Measurements from ENCODE around the gene GABARAPL2.
"Not testable (repeated sequence)": the region's sequence is repeated elsewhere in the genome, so short reads cannot be mapped to it uniquely, and the experiment has no call there.

Gene GABARAPL2

GRCh38 chr16:75578725-75579124 is 12.5 kb downstream of the GABARAPL2 start:
- in situ Hi-C loops (cut with HindIII; ENCODE audit: low pct_ligation_motif_present, low pct_unique_long_range_greater_than_20kb, low sequenced_read_pairs): no loop called here
- no peak for DNase-seq

GRCh38 chr16:75579281-75579834 is 13.2 kb downstream of the GABARAPL2 start:
- no peak for DNase-seq
- in situ Hi-C loops (cut with HindIII; ENCODE audit: low pct_ligation_motif_present, low pct_unique_long_range_greater_than_20kb, low sequenced_read_pairs): no loop called here

GRCh38 chr16:75584108-75584507 is 17.9 kb downstream of the GABARAPL2 start:
- no peak for DNase-seq
- in situ Hi-C loops (cut with HindIII; ENCODE audit: low pct_ligation_motif_present, low pct_unique_long_range_greater_than_20kb, low sequenced_read_pairs): no loop called here

- DNase-seq: no peak
- in situ Hi-C loops (cut with HindIII; ENCODE audit: low pct_ligation_motif_present, low pct_unique_long_range_greater_than_20kb, low sequenced_read_pairs): no loop called here
These were observed 22.5 kb downstream of the GABARAPL2 start for GRCh38 chr16:75588716-75589115.

GRCh38 chr16:75589306-75589705 is 23.1 kb downstream of the GABARAPL2 start:
- in situ Hi-C loops (cut with HindIII; ENCODE audit: low pct_ligation_motif_present, low pct_unique_long_range_greater_than_20kb, low sequenced_read_pairs): no loop called here
- DNase-seq: no peak

GRCh38 chr16:75590920-75591843 is 25.0 kb downstream of the GABARAPL2 start:
- in situ Hi-C loops (cut with HindIII; ENCODE audit: low pct_ligation_motif_present, low pct_unique_long_range_greater_than_20kb, low sequenced_read_pairs): no loop called here
- no peak for DNase-seq

- in situ Hi-C loops (cut with HindIII; ENCODE audit: low pct_ligation_motif_present, low pct_unique_long_range_greater_than_20kb, low sequenced_read_pairs); DNase-seq: not testable (repeated sequence)
These were observed 25.7 kb downstream of the GABARAPL2 start for GRCh38 chr16:75591927-75592326.

- in situ Hi-C loops (cut with HindIII; ENCODE audit: low pct_ligation_motif_present, low pct_unique_long_range_greater_than_20kb, low sequenced_read_pairs): no loop called here
- DNase-seq: no peak
These were observed 27.1 kb downstream of the GABARAPL2 start for GRCh38 chr16:75593308-75593707.

- peak; percentile 24 for DNase-seq
- in situ Hi-C loops (cut with HindIII; ENCODE audit: low pct_ligation_motif_present, low pct_unique_long_range_greater_than_20kb, low sequenced_read_pairs): no loop called here
These were observed 27.9 kb downstream of the GABARAPL2 start for GRCh38 chr16:75593825-75594820.

GRCh38 chr16:75599452-75600277 is 33.5 kb downstream of the GABARAPL2 start:
- in situ Hi-C loops (cut with HindIII; ENCODE audit: low pct_ligation_motif_present, low pct_unique_long_range_greater_than_20kb, low sequenced_read_pairs): no loop called here
- no peak for DNase-seq

- in situ Hi-C loops (cut with HindIII; ENCODE audit: low pct_ligation_motif_present, low pct_unique_long_range_greater_than_20kb, low sequenced_read_pairs): no loop called here
- no peak for DNase-seq
These were observed 37.1 kb downstream of the GABARAPL2 start for GRCh38 chr16:75603241-75603640.

- no peak for DNase-seq
- in situ Hi-C loops (cut with HindIII; ENCODE audit: low pct_ligation_motif_present, low pct_unique_long_range_greater_than_20kb, low sequenced_read_pairs): no loop called here
These were observed 40.3 kb downstream of the GABARAPL2 start for GRCh38 chr16:75606507-75606906.

GRCh38 chr16:75614066-75614897 is 48.1 kb downstream of the GABARAPL2 start:
- peak; percentile 14 for DNase-seq
- in situ Hi-C loops (cut with HindIII; ENCODE audit: low pct_ligation_motif_present, low pct_unique_long_range_greater_than_20kb, low sequenced_read_pairs): no loop called here

- in situ Hi-C loops (cut with HindIII; ENCODE audit: low pct_ligation_motif_present, low pct_unique_long_range_greater_than_20kb, low sequenced_read_pairs): no loop called here
These were observed 49.4 kb downstream of the GABARAPL2 start for GRCh38 chr16:75615619-75616018.

GRCh38 chr16:75616521-75617010 is 50.4 kb downstream of the GABARAPL2 start:
- in situ Hi-C loops (cut with HindIII; ENCODE audit: low pct_ligation_motif_present, low pct_unique_long_range_greater_than_20kb, low sequenced_read_pairs): no loop called here
- no peak for DNase-seq

More at GRCh38 chr16:75615619-75616018, 49.4 kb downstream of the GABARAPL2 start:
- no peak for DNase-seq

- in situ Hi-C loops (cut with HindIII; ENCODE audit: low pct_ligation_motif_present, low pct_unique_long_range_greater_than_20kb, low sequenced_read_pairs): no loop called here
- DNase-seq: no peak
These were observed 50.9 kb downstream of the GABARAPL2 start for GRCh38 chr16:75617121-75617520.

- in situ Hi-C loops (cut with HindIII; ENCODE audit: low pct_ligation_motif_present, low pct_unique_long_range_greater_than_20kb, low sequenced_read_pairs): no loop called here
- no peak for DNase-seq
These were observed 52.6 kb downstream of the GABARAPL2 start for GRCh38 chr16:75618780-75619179.

All from ACHN (cell line).